Fibroblast of pulmonary artery (primary cell): Measurements from ENCODE around the gene CES3.

Experiments used
- DNase-seq: peaks from one replicate; pipeline ENCODE4 v3.0.0-alpha.2; 2010; ENCODE audit warnings: low read depth
- H3K4me3 ChIP-seq: replicated peaks from 2 replicates; pipeline ENCODE4 v1.5.1; 2011; ENCODE audit warnings: low read depth, mild to moderate bottlenecking, control low read depth, low read length, moderate library complexity
- CTCF ChIP-seq: IDR thresholded peaks from 2 replicates; pipeline ENCODE4 v1.5.1; 2011; ENCODE audit warnings: mild to moderate bottlenecking, control low read depth, low read length, inconsistent platforms; ENCODE audit errors: missing control alignments

Gene CES3

GRCh38 chr16:67009158-67009557, 48.1 kb downstream of the CES3 start:
- TF ChIP-seq CTCF, result no peak
- DNase-seq, result no peak
- H3K4me3 ChIP-seq, result no peak overlapping the region

DNA sequence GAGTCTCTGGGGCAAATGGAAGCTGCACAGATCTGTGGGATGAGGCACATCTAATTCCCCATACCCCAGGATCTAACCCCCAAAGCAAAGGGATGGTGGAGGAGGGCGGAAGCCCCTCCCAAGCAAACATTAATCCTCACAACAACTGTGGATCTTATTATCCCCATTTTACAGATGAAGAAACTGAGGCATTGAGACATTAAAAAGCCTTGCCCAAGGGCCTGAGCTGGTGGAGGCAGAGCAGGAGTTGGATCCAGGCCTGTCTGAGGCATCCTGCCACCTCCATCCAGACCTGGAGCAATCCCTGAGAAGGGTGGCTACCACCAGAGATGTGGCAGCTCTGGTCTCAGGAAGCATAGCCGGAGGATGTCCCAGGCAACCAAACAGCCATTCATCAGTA, 50.2 kb downstream of the CES3 start:
- no peak for TF ChIP-seq CTCF
- no peak overlapping the region for H3K4me3 ChIP-seq
- DNase-seq, result no peak

- no peak for TF ChIP-seq CTCF
- peak overlapping the region; percentile 43 for H3K4me3 ChIP-seq
- DNase-seq, result no peak
Measured at GRCh38 chr16:67013233-67013822, 52.3 kb downstream of the CES3 start.

- no peak for TF ChIP-seq CTCF
- H3K4me3 ChIP-seq, result peak overlapping the region; percentile 43
- peak; percentile 79 for DNase-seq
Measured at GRCh38 chr16:67013823-67014633, 53.0 kb downstream of the CES3 start.

GRCh38 chr16:67014634-67015312, 53.7 kb downstream of the CES3 start:
- TF ChIP-seq CTCF, result no peak
- DNase-seq, result no peak
- H3K4me3 ChIP-seq, result peak overlapping the region; percentile 43

- DNase-seq, result no peak
- peak; percentile 2 for TF ChIP-seq CTCF
- no peak overlapping the region for H3K4me3 ChIP-seq
Measured at GRCh38 chr16:67015313-67015731, 54.3 kb downstream of the CES3 start.
